GM19328 (cell line): ENCODE measurements around the gene ARSH.
"Not testable (repeated sequence)": the region's sequence is repeated elsewhere in the genome, so short reads cannot be mapped to it uniquely, and the experiment has no call there.

Experiments used
- ATAC-seq: cut with Tn5 transposase; IDR thresholded peaks from one replicate; pipeline ENCODE4 v1.9.1; 2021; ENCODE audit warnings: mild to moderate bottlenecking, moderate library complexity; ENCODE audit not compliant: unreplicated experiment

Gene ARSH

GRCh38 chrX:3006495-3006894 is at the start of gene ARSH:
Gene ARSH, plus strand, starts transcription at chrX:3006546. Its CDS starts 67 bp downstream, at chrX:3006613.
- ATAC-seq: no peak

- no peak for ATAC-seq
Observed at GRCh38 chrX:2958199-2958598, 48.1 kb upstream of the ARSH start.

GRCh38 chrX:2960861-2961515 is 45.4 kb upstream of the ARSH start:
- ATAC-seq: no peak

GRCh38 chrX:2962381-2962780 is 44.0 kb upstream of the ARSH start:
- ATAC-seq: no peak

DNA sequence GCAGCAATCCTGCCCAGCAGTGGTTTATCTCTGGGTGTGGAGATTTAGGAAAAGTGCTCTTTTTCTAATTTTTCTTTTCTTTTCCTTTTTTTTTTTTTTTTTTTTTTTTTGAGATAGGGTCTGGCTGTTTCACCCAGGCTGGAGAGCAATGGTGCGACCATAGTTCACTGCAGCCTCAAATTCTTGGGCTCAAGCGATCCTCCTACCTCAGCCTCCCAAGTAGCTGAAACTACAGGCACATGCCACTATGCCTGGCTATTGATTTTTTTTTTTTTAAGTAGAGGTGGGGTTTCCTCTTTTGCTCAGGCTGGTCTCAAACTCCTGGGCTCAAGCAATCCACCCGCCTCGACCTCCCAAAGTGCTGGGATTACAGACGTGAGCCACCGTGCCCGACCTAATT is 42.9 kb upstream of the ARSH start:
- ATAC-seq: not testable (repeated sequence)

DNA sequence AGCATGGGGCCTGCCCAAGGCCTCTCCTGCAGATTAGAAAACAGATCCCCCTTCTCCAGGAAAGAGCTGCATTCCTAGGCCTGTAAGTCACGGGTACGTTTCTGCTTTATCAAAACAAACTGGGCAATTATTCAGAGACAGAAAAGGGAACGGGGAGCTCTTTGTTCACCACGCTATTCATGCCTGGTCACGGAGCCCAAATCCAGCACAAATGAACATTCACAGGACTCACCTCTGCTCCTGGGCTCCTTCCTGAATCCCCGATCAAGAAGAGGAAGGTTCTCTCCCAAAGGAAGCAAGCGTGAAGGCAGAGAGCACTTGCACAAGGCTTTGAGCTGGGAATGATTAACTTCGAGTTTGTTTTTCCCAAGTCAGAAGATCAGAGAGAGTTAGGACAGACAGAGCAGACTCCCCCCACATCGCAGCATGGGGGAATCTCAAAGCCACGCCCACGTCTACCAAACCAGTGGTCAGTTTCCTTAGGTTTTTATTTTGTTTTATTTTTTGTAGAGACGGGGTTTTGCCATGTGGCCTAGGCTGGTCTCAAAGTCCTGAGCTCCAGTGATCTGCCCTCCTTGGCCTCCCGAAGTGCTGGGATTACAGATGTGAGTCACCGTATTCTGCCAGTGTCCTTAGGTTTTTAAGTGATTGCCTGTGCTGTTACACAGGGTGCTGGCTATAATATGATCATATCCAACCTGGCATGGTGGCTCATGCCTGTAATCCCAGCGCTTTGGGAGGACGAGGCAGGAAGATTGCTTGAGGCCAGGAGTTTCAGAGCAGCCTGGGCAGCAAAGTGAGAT is 42.2 kb upstream of the ARSH start:
- ATAC-seq: not testable (repeated sequence)

DNA sequence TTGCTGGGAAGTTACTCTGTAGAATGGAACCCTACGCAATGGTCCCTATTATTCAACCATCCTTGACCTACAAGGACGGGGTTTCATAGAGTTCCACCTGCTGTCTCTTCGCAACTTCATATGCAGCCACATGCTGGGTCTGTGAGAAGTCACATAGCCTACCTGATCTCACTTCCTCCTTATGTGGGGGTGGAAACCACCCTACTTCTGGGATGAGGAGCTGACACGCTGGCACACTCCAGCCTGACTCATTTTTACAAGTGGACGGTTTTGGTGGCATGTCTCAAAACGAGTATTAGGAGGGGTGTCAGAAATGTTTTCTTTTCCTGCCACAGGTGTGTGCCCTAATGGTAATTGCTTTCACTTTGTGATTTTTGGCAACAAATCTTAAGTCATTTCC is 40.4 kb upstream of the ARSH start:
- no peak for ATAC-seq

DNA sequence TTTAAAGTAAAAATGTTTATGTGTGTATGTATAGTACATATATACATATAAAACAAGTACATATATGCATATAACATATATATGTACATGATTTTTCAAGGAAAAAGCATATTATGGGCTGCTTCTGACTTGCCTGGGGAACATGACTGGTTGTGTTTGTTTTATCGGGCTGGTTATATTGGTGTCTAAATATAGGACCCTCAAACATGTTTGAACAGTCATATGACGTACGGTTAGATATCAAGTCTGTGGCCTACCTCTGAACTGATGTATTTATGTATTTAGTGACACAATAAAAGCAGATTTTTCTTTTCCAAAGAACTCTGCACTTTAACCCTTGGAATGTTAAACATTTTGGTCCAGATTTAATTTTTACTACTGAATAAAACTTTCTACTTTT is 39.3 kb upstream of the ARSH start:
- ATAC-seq: no peak

DNA sequence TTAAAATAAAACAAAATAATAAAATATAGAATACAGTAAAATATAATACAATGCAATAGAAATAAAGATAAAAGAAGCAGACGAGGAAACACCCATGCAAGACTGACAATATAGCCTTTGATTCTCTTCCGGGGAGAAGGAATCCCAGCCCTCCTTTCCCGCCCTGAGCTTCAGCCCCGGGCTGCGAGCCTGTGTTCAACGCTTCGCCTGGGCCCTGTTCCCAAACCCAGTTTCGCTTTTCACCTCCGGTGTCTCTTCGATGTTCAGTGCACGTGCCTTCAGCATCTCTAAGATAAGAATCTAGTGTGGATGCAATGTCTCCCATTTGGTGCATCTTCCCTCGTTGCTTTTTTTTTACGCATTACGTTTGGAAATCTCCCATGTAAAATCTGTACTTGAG is 38.8 kb upstream of the ARSH start:
- no peak for ATAC-seq

DNA sequence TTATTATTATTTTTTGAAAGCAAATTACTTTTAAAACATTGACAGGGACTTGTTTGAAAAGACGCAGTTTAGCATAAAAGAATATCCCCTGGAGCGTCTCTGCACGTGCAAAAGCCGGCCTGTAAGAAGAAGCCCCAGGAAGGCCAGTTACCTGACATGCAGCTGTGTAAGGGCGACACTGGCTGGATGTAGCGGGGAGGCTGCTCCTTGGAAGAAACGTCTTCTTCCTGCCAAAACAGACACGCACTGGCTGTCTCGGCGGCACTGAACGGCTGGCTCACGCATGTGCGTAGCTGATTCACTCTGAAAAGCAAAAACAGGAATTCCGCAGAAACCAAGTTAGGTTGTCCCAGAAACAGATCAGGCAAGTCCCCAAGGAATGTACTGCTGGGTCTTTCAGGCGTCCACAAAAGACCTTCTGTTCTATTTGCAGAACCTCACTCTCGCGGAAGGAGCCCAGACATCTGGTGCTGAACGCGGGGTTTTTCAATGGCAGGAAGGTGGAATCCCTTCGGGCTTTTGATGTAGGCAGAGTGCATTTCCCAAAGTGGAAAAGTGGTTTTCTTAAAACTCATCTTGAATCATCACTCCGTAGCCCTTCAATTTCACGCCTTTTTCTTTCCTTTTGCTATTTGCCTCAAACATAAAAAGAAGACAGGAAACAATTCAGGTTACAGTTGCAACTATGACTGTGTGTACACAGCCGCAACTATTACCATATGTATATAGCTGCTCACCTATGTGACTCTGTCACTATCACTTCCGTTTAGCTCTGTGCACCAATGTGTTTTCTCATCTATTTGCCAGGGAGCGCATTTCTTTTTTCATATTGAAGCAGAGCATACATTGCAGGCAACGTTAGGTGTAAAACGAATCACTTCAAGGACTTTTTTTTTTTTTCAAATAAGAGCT is 38.1 kb upstream of the ARSH start:
- no peak for ATAC-seq

- no peak for ATAC-seq
Observed at GRCh38 chrX:2969021-2969420, 37.3 kb upstream of the ARSH start.

DNA sequence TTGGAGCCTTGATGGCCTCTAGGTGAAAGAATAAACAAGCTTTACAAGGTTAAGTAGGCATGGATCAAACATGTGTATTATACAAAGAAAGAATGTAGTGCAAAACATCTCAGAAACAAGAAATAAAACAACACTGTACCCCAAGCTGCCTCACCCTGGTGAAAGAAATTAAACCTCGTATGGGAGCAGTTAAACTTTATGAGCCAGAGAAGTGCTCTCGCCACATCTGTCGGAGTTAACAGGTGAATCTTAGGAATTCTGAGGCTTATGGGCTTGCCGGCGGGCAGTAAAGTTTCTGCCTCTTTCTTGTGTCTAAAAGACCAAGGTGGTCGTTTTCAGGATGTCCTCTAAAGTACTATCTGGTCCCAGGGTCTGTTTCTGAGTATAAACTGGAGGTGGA is 34.0 kb upstream of the ARSH start:
- ATAC-seq: no peak

- no peak for ATAC-seq
Observed at GRCh38 chrX:2974961-2975360, 31.4 kb upstream of the ARSH start.

- not testable (repeated sequence) for ATAC-seq
Observed at GRCh38 chrX:2978639-2979038, 27.7 kb upstream of the ARSH start.

DNA sequence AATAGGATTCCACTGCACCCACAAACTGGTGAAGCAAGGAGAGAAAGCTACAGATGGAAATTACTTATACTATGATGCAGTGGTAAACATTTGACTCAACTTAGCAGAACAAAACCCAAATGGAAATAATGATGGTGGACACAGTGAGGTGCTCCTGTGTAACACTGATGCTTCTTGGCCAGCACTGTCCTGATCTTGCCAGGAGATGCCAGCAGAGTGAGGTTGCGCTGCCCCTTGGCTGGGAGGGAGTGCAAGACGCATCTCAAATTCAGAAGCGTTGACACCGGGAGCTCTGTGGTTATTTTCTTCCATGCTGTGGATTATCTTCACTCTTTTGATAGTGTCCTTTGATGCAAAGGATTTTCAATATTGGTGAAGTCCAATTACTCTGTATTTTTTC is 22.0 kb upstream of the ARSH start:
- ATAC-seq: no peak

DNA sequence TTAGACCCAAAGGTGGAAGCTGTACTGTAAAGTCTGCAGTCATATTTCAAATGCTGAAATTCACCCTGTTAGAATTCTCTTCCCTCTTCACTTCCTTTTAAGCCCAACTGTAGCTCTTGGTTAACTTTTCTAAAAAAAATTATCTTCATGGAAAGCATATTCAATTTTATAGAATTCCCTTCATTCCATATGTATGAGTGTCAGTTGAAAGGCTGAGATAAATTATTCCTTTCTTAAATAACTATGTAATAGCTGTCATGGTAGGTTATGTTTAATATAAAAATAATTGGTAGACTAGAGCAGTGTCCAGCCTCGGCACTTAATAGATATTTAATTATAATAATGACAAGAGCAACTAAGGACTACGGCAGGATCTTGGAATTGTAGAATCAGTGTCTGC is 16.8 kb upstream of the ARSH start:
- ATAC-seq: no peak

GRCh38 chrX:3010532-3010931 is 4.2 kb downstream of the ARSH start:
- no peak for ATAC-seq

DNA sequence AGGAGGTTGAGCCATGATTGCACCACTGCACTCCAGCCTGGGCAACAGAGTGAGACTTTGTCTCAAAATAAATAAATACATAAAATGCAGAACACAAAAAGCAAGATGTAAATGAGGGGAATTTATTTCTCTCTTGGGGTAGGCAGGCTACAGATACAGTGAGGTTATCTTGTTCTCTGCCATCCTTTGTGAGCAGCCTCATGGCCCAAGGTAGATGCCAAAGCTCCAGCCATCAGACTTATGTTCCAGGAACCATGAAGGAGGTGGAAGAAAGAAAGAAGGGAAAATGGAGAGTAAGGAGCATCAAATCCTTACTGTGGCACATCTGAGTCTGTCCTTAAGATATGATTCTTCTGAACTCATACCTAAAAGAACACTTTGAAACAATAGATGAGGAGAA is 11.1 kb downstream of the ARSH start:
- no peak for ATAC-seq

- ATAC-seq: no peak
Observed at GRCh38 chrX:3024176-3024575, 17.8 kb downstream of the ARSH start.

- ATAC-seq: no peak
Observed at GRCh38 chrX:3026074-3026815, 19.9 kb downstream of the ARSH start.

GRCh38 chrX:3029129-3029528 is 22.8 kb downstream of the ARSH start:
- no peak for ATAC-seq
